ENCODE measurements around the gene MRPS25. TPM values are rescaled to one million over a fixed set of nuclear protein-coding genes. Genes with fewer than 3 reads are reported as not detected.

Gene MRPS25
- total RNA-seq, 1 experiment from 2014 or later = 58.3 TPM

GRCh38 chr3:15110206-15110605 is 45.1 kb upstream of the MRPS25 start:
- no peak overlapping the region for H3K4me2 ChIP-seq (ENCODE audit: low read length)
- H3K27me3 ChIP-seq (ENCODE audit: insufficient read depth, low read length) = no peaks in the 10 kb centered on the region
- TF ChIP-seq EZH2 (IDR thresholded peaks at IDR 0.05) (no peak), ATF3 (IDR thresholded peaks at IDR 0.05) (no peak), POLR2A (IDR thresholded peaks at IDR 0.05; ENCODE audit: borderline replicate concordance, extremely low read depth, insufficient read depth, insufficient read length) (no peak), SRF (IDR thresholded peaks at IDR 0.05; ENCODE audit: low read depth) (no peak), ELF1 (IDR thresholded peaks at IDR 0.05; ENCODE audit: borderline replicate concordance, low read depth) (no peak)
- no peak overlapping the region for H3K9ac ChIP-seq (ENCODE audit: low read length)
- no peaks in the 10 kb centered on the region for H3K36me3 ChIP-seq (ENCODE audit: control insufficient read depth in 1 of 2, insufficient read depth in 2 of 2, low read length in 2 of 2)
- intact Hi-C loops (cut with micrococcal nuclease) = no loop called here
- ATAC-seq (no peak), DNase-seq (ENCODE audit: low read depth, low spot score) (no peak)
- no TSS peak for BruUV-seq (replicated peaks)
- no peaks in the 10 kb centered on the region for H3K79me2 ChIP-seq (ENCODE audit: insufficient read depth, low read length)
- CTCF ChIA-PET = interaction anchor here (1.8 kb wide), 1 partner anchor 295 kb away, joined by 6 read pairs; no protein-coding TSS in a partner anchor
- no peaks in the 10 kb centered on the region for H3K9me2 ChIP-seq (ENCODE audit: insufficient read depth)
- peaks cover 0 to 5% of the 10 kb centered on the region in 2 experiments; a peak in 1 of 4 replicates for H3K4me1 ChIP-seq (ENCODE audit: control insufficient read depth in 1 of 2, insufficient read depth in 2 of 2, low read length in 2 of 2)
- H2AFZ ChIP-seq (ENCODE audit: low read depth, low read length, poor library complexity, severe bottlenecking) = no peak overlapping the region
- H3K4me3 ChIP-seq (replicated peaks in 1 of 2; ENCODE audit: low read depth in 1 of 2, low read length in 2 of 2) = no peak overlapping the region
- no peaks in the 10 kb centered on the region for H4K20me1 ChIP-seq (ENCODE audit: insufficient read depth)
- POLR2A ChIA-PET = no interaction called here
- H3K27ac ChIP-seq (ENCODE audit: low read depth, low read length) = no peak overlapping the region
- RAD21 ChIA-PET (ENCODE audit: low non-redundant PET in 1 of 2, low total read pairs in 2 of 2, uncharacterized antibody in 2 of 2, unreplicated experiment in 2 of 2) = no interaction called here
- H3K9me3 ChIP-seq (ENCODE audit: control insufficient read depth in 1 of 2, insufficient read depth in 1 of 2, low read depth in 1 of 2, low read length in 2 of 2) = no peaks in the 10 kb centered on the region

GRCh38 chr3:15108869-15109268 is 43.8 kb upstream of the MRPS25 start:
- Histone ChIP-seq H3K4me2 (ENCODE audit: low read length) (no peak overlapping the region), H3K27me3 (ENCODE audit: insufficient read depth, low read length) (no peaks in the 10 kb centered on the region), H3K36me3 (ENCODE audit: control insufficient read depth in 1 of 2, insufficient read depth in 2 of 2, low read length in 2 of 2) (no peaks in the 10 kb centered on the region), H3K9me3 (ENCODE audit: control insufficient read depth in 1 of 2, insufficient read depth in 1 of 2, low read depth in 1 of 2, low read length in 2 of 2) (no peaks in the 10 kb centered on the region), H3K9me2 (ENCODE audit: insufficient read depth) (no peaks in the 10 kb centered on the region), H4K20me1 (ENCODE audit: insufficient read depth) (no peaks in the 10 kb centered on the region), H3K4me3 (replicated peaks in 1 of 2; ENCODE audit: low read depth in 1 of 2, low read length in 2 of 2) (no peak overlapping the region), H3K4me1 (ENCODE audit: control insufficient read depth in 1 of 2, insufficient read depth in 2 of 2, low read length in 2 of 2) (peaks cover 0 to 5% of the 10 kb centered on the region in 2 experiments; a peak in 1 of 4 replicates), H2AFZ (ENCODE audit: low read depth, low read length, poor library complexity, severe bottlenecking) (no peak overlapping the region), H3K9ac (ENCODE audit: low read length) (no peak overlapping the region), H3K27ac (ENCODE audit: low read depth, low read length) (no peak overlapping the region), H3K79me2 (ENCODE audit: insufficient read depth, low read length) (no peaks in the 10 kb centered on the region)
- ATAC-seq = no peak
- no TSS peak for BruUV-seq (replicated peaks)
- ChIA-PET POLR2A (no interaction called here), CTCF (interaction anchor here (0.8 to 2.8 kb wide), 8 partner anchors 10 to 298 kb away, joined by 3 to 18 read pairs (median 6); no protein-coding TSS in a partner anchor), RAD21 (ENCODE audit: low non-redundant PET in 1 of 2, low total read pairs in 2 of 2, uncharacterized antibody in 2 of 2, unreplicated experiment in 2 of 2) (interaction anchor here in 1 of 2 experiments (0.6 kb wide), 1 partner anchor 181 kb away, joined by 3 read pairs; no protein-coding TSS in a partner anchor)
- intact Hi-C loops (cut with micrococcal nuclease) = loop anchor here (2.0 to 5.0 kb wide), 6 partner anchors 93 to 703 kb away; no protein-coding TSS in a partner anchor
- no peak for DNase-seq (ENCODE audit: low read depth, low spot score)
- TF ChIP-seq FOSL1 (IDR thresholded peaks at IDR 0.05; ENCODE audit: low read depth) = no peak
- no peak for TF ChIP-seq ATF3 (IDR thresholded peaks at IDR 0.05)
- TF ChIP-seq CBX3 (IDR thresholded peaks at IDR 0.05; ENCODE audit: low read depth) = no peak
- TF ChIP-seq EGR1 (IDR thresholded peaks at IDR 0.05; ENCODE audit: low read depth) = no peak
- no peak for TF ChIP-seq TCF7L2 (IDR thresholded peaks at IDR 0.05; ENCODE audit: borderline replicate concordance, extremely low read depth, insufficient read depth, insufficient read length)
- TF ChIP-seq ELF1 (IDR thresholded peaks at IDR 0.05; ENCODE audit: borderline replicate concordance, low read depth) = no peak
- TF ChIP-seq CEBPB (IDR thresholded peaks at IDR 0.05; ENCODE audit: low read depth) = no peak
- no peak for TF ChIP-seq ZFX (IDR thresholded peaks at IDR 0.05)
- no peak for TF ChIP-seq CTCF (IDR thresholded peaks at IDR 0.05 in 2 of 3, conservative IDR thresholded peaks at IDR 0.05 in 1 of 3; ENCODE audit: borderline replicate concordance in 1 of 3, insufficient read depth in 1 of 3, low read depth in 2 of 3, low read length in 2 of 3)
